IMR-90 (cell line): Measurements from ENCODE around the gene ZNF407. TPM values are rescaled to one million over a fixed set of nuclear protein-coding genes. Genes with fewer than 3 reads are reported as not detected.

Experiments used
- ATAC-seq: fragments of 200-7000 bp; cut with Tn5 transposase; 2 replicates; pipeline ENCODE4 v1.9.1; 2020; ENCODE audit warnings: low read depth, mild to moderate bottlenecking, moderate library complexity
- BruUV-seq: library from RNA; stranded (reverse); fragments of 400-500 nt; replicated peaks from 2 replicates; lab custom pipeline; 2021; lab: Mats Ljungman, UMichigan
- CTCF ChIA-PET: fragments of 300-600 bp; formaldehyde crosslinking; extraction: SDS; loops from one replicate; lab custom pipeline; 2021; ENCODE audit warnings: antibody characterized with exemption; lab: Yijun Ruan, JAX
- POLR2A ChIA-PET: fragments of 300-600 bp; sonication (Branson Sonifier 250); formaldehyde crosslinking; loops from one replicate; lab custom pipeline; 2022; ENCODE audit warnings: antibody characterized with exemption; ENCODE audit not compliant: unreplicated experiment; lab: Charles Lee
- DNase-seq: peaks from one replicate; pipeline ENCODE4 v3.0.0; 2013
- H2AFZ ChIP-seq: replicated peaks from 2 replicates; pipeline ENCODE3; 2013; ENCODE audit warnings: low read length, mild to moderate bottlenecking; ENCODE audit not compliant: poor library complexity
- H2AK5ac ChIP-seq: 2 replicates; pipeline ENCODE4 v1.6.1; 2013; ENCODE audit warnings: low read depth, low read length, inconsistent platforms
- H2AK9ac ChIP-seq: replicated peaks from 2 replicates; pipeline ENCODE3; 2013; ENCODE audit warnings: mild to moderate bottlenecking, low read depth, low read length, moderate library complexity; ENCODE audit not compliant: poor library complexity
- H2BK120ac ChIP-seq: 2 replicates; pipeline ENCODE4 v1.6.1; 2013; ENCODE audit warnings: low read depth, low read length, inconsistent platforms
- H2BK15ac ChIP-seq: 3 replicates; pipeline ENCODE4 v1.6.1; 2013; ENCODE audit warnings: low read depth, low read length, inconsistent platforms
- H2BK20ac ChIP-seq: 2 replicates; pipeline ENCODE4 v1.6.1; 2013; ENCODE audit warnings: low read depth, mild to moderate bottlenecking, inconsistent platforms, low read length, moderate library complexity
- H2BK5ac ChIP-seq: 2 replicates; pipeline ENCODE4 v1.6.1; 2013; ENCODE audit warnings: mild to moderate bottlenecking, low read depth, low read length, inconsistent platforms; ENCODE audit not compliant: poor library complexity, severe bottlenecking
- H3K14ac ChIP-seq: replicated peaks from 2 replicates; pipeline ENCODE4 v1.6.1; 2013; ENCODE audit warnings: low read depth, low read length, inconsistent platforms
- H3K18ac ChIP-seq: 2 replicates; pipeline ENCODE4 v1.6.1; 2013; ENCODE audit warnings: low read depth, low read length, control low read depth
- H3K23ac ChIP-seq: 2 replicates; pipeline ENCODE4 v1.6.1; 2013; ENCODE audit warnings: low read depth, low read length, inconsistent platforms
- H3K27ac ChIP-seq: 2 replicates; pipeline ENCODE4 v1.5.1; 2013; ENCODE audit warnings: mild to moderate bottlenecking, control low read depth, low read length; ENCODE audit not compliant: insufficient read depth
- H3K27me3 ChIP-seq: 2 replicates; pipeline ENCODE4 v1.6.1; 2013; ENCODE audit warnings: low read length; ENCODE audit not compliant: control insufficient read depth, insufficient read depth
- H3K36me3 ChIP-seq: 2 replicates; pipeline ENCODE4 v1.6.1; 2013; ENCODE audit warnings: low read length, mixed read lengths; ENCODE audit not compliant: control insufficient read depth, insufficient read depth
- H3K4ac ChIP-seq: 2 replicates; pipeline ENCODE4 v1.6.1; 2013; ENCODE audit warnings: low read depth, low read length, inconsistent platforms
- H3K4me1 ChIP-seq: 2 replicates; pipeline ENCODE4 v1.6.1; 2013; ENCODE audit warnings: low read length, mixed read lengths; ENCODE audit not compliant: control insufficient read depth, insufficient read depth
- H3K4me2 ChIP-seq: 2 replicates; pipeline ENCODE4 v1.6.1; 2013; ENCODE audit warnings: low read depth, mild to moderate bottlenecking, control low read depth, low read length, moderate library complexity
- H3K4me3 ChIP-seq: 2 replicates; pipeline ENCODE4 v1.5.1; 2013; ENCODE audit warnings: low read depth, mild to moderate bottlenecking, control low read depth, low read length, moderate library complexity; ENCODE audit not compliant: insufficient read depth
- H3K56ac ChIP-seq: 2 replicates; pipeline ENCODE4 v1.6.1; 2013; ENCODE audit warnings: low read length, inconsistent platforms; ENCODE audit not compliant: insufficient read depth; ENCODE audit errors: extremely low read depth
- H3K79me1 ChIP-seq, 2 experiments: 2 replicates each; pipeline ENCODE4 v1.6.1; 2013; ENCODE audit warnings: low read length in 2 of 2, inconsistent platforms in 1 of 2, low read depth in 1 of 2
- H3K9ac ChIP-seq: 2 replicates; pipeline ENCODE4 v1.6.1; 2013; ENCODE audit warnings: low read depth, low read length, control low read depth
- H3K9me1 ChIP-seq: 2 replicates; pipeline ENCODE4 v1.6.1; 2013; ENCODE audit warnings: low read length, inconsistent platforms; ENCODE audit not compliant: insufficient read depth
- H3K9me3 ChIP-seq: 2 replicates; pipeline ENCODE4 v1.6.1; 2013; ENCODE audit warnings: low read length; ENCODE audit not compliant: control insufficient read depth, insufficient read depth
- H4K20me1 ChIP-seq: 2 replicates; pipeline ENCODE4 v1.6.1; 2013; ENCODE audit warnings: low read length, inconsistent platforms; ENCODE audit not compliant: insufficient read depth
- H4K5ac ChIP-seq: 2 replicates; pipeline ENCODE4 v1.6.1; 2013; ENCODE audit warnings: mild to moderate bottlenecking, low read depth, low read length, control low read depth
- H4K8ac ChIP-seq, 2 experiments: 2 replicates each; pipeline ENCODE4 v1.6.1; 2013; ENCODE audit warnings: low read depth in 2 of 2, low read length in 2 of 2, control low read depth in 1 of 2, inconsistent platforms in 1 of 2
- H4K91ac ChIP-seq: 2 replicates; pipeline ENCODE4 v1.6.1; 2013; ENCODE audit warnings: low read depth, low read length, inconsistent platforms; ENCODE audit not compliant: insufficient read depth
- BHLHE40 ChIP-seq: fragments of 150-350 bp; IDR thresholded peaks from 2 replicates; pipeline ENCODE4 v1.6.1; 2016; ENCODE audit warnings: mild to moderate bottlenecking, low read depth, low read length
- CEBPB ChIP-seq: IDR thresholded peaks from 2 replicates; pipeline ENCODE4 v1.6.1; 2012; ENCODE audit warnings: low read depth, low read length, improper control_type of control experiment
- CHD1 ChIP-seq: IDR thresholded peaks from 2 replicates; pipeline ENCODE4 v1.6.1; 2012; ENCODE audit warnings: low read depth, low read length, improper control_type of control experiment
- ELK1 ChIP-seq: fragments of 150-350 bp; IDR thresholded peaks from 2 replicates; pipeline ENCODE4 v1.6.1; 2016; ENCODE audit warnings: low read depth, mild to moderate bottlenecking, low read length, moderate library complexity, borderline replicate concordance
- MAFK ChIP-seq: IDR thresholded peaks from 2 replicates; pipeline ENCODE4 v1.6.1; 2012; ENCODE audit warnings: low read depth, low read length, improper control_type of control experiment
- MAZ ChIP-seq: IDR thresholded peaks from 2 replicates; pipeline ENCODE4 v1.6.1; 2012; ENCODE audit warnings: low read depth, mild to moderate bottlenecking, low read length, improper control_type of control experiment, moderate library complexity, borderline replicate concordance
- MXI1 ChIP-seq: IDR thresholded peaks from 2 replicates; pipeline ENCODE4 v1.6.1; 2012; ENCODE audit warnings: low read depth, mild to moderate bottlenecking, low read length, moderate library complexity, borderline replicate concordance
- NFE2L2 ChIP-seq: fragments of 150-350 bp; IDR thresholded peaks from 2 replicates; pipeline ENCODE4 v1.6.1; 2016; ENCODE audit warnings: low read depth, mild to moderate bottlenecking, low read length
- RCOR1 ChIP-seq: IDR thresholded peaks from 2 replicates; pipeline ENCODE4 v1.6.1; 2012; ENCODE audit warnings: mild to moderate bottlenecking, low read length, improper control_type of control experiment; ENCODE audit not compliant: insufficient replicate concordance
- RFX5 ChIP-seq: IDR thresholded peaks from 2 replicates; pipeline ENCODE4 v1.8.0; 2012; ENCODE audit warnings: low read depth, mild to moderate bottlenecking, low read length, moderate library complexity
- USF2 ChIP-seq: fragments of 150-350 bp; IDR thresholded peaks from 2 replicates; pipeline ENCODE4 v1.6.1; 2017; ENCODE audit warnings: mild to moderate bottlenecking, antibody characterized with exemption, low read length, low read depth
- WGBS, 2 experiments: methylation state at CpG; one replicate each; pipeline versions ENCODE4 v1.1.5 to v1.1.7; 2013; ENCODE audit warnings: missing lambda C conversion rate in 2 of 2; ENCODE audit not compliant: insufficient read length in 1 of 2; ENCODE audit errors: extremely low coverage in 2 of 2; 5-methylcytosine and 5-hydroxymethylcytosine counted together
- dilution Hi-C: fragments of 300-500 bp; cut with HindIII; formaldehyde crosslinking; loops from one replicate; pipeline ENCODE4 v1.14.3; 2018; ENCODE audit warnings: low sequenced_read_pairs; ENCODE audit not compliant: unreplicated experiment
- in situ Hi-C: fragments of 300-500 bp; cut with MboI; formaldehyde crosslinking; loops from 3 replicates; pipeline ENCODE4 v1.14.3; 2019; ENCODE audit warnings: low sequenced_read_pairs, inconsistent platforms, mixed read lengths
- intact Hi-C: fragments of 100-400 bp; cut with micrococcal nuclease; formaldehyde crosslinking; loops from 2 replicates; pipeline ENCODE4 v1.10.0; 2022
- polyA plus RNA-seq, 3 experiments: library from polyadenylated mRNA; depleted of rRNA; stranded (reverse); fragments of >200 nt; gene quantifications; 2 replicates each; pipeline ENCODE4 v1.2.3, GENCODE V29; 2012; ENCODE audit warnings: low replicate concordance in 1 of 3
- total RNA-seq: library from RNA; depleted of rRNA; stranded (reverse); fragments of >200 nt; gene quantifications from 2 replicates; pipeline ENCODE4 v1.2.3, GENCODE V29; 2012

ZNF407 gene
- total and polyA plus RNA-seq, 2 of the 4 experiments (the other 2 are of a cell fraction), result 3.1 to 20.1 TPM

- TF ChIP-seq USF2, result no peak
Measured at GRCh38 chr18:74778191-74778847, 180.6 kb downstream of the ZNF407 start (continued).

GRCh38 chr18:74784752-74785151 lies 187.1 kb downstream of the ZNF407 start:
- ChIA-PET POLR2A (no interaction called here), CTCF (no interaction called here)
- DNase-seq, result no peak
- H4K20me1 ChIP-seq, result no peaks in the 10 kb centered on the region
- peaks cover 3% of the 10 kb centered on the region for H3K9me1 ChIP-seq
- no peak overlapping the region for H3K18ac ChIP-seq
- H3K14ac ChIP-seq, result no peak overlapping the region
- H3K9me3 ChIP-seq, result no peaks in the 10 kb centered on the region
- intact Hi-C loops, result no loop called here
- H3K4ac ChIP-seq, result no peak overlapping the region
- BruUV-seq, result no TSS peak
- no peak overlapping the region for H2BK120ac ChIP-seq
- H3K27me3 ChIP-seq, result no peaks in the 10 kb centered on the region
- no peak for ATAC-seq
- H3K9ac ChIP-seq, result no peak overlapping the region
- no peak overlapping the region for H2AK9ac ChIP-seq
- no peak overlapping the region for H4K8ac ChIP-seq
- no peak overlapping the region for H4K5ac ChIP-seq
- peaks cover 0 to 6% of the 10 kb centered on the region in 2 experiments; a peak in 2 of 4 replicates for H3K79me1 ChIP-seq
- H3K27ac ChIP-seq, result no peak overlapping the region
- H3K23ac ChIP-seq, result no peak overlapping the region
- H3K4me1 ChIP-seq, result no peaks in the 10 kb centered on the region
- no peak overlapping the region for H2BK15ac ChIP-seq
- H3K56ac ChIP-seq, result no peak overlapping the region
- no peak overlapping the region for H3K4me3 ChIP-seq
- no peak overlapping the region for H2BK5ac ChIP-seq
- dilution Hi-C loops, result no loop called here
- no CpG with 5 or more reads among the region's 6 CpGs for WGBS, 2 experiments
- in situ Hi-C loops, result no loop called here
- H2BK20ac ChIP-seq, result no peak overlapping the region
- H3K4me2 ChIP-seq, result no peak overlapping the region
- H2AK5ac ChIP-seq, result no peak overlapping the region
- no peak overlapping the region for H4K91ac ChIP-seq
- H2AFZ ChIP-seq, result no peak overlapping the region
- peaks cover 3% of the 10 kb centered on the region for H3K36me3 ChIP-seq
- no peak for TF ChIP-seq CEBPB
- TF ChIP-seq MXI1, result no peak
- no peak for TF ChIP-seq RFX5
- no peak for TF ChIP-seq MAZ
- TF ChIP-seq CHD1, result no peak
- TF ChIP-seq NFE2L2, result no peak
- no peak for TF ChIP-seq MAFK
- TF ChIP-seq RCOR1, result no peak
- TF ChIP-seq USF2, result no peak
- no peak for TF ChIP-seq BHLHE40
- TF ChIP-seq ELK1, result no peak
